Measurements from ENCODE around the gene CLNK.

Gene CLNK, protein sequence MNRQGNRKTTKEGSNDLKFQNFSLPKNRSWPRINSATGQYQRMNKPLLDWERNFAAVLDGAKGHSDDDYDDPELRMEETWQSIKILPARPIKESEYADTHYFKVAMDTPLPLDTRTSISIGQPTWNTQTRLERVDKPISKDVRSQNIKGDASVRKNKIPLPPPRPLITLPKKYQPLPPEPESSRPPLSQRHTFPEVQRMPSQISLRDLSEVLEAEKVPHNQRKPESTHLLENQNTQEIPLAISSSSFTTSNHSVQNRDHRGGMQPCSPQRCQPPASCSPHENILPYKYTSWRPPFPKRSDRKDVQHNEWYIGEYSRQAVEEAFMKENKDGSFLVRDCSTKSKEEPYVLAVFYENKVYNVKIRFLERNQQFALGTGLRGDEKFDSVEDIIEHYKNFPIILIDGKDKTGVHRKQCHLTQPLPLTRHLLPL

DNA sequence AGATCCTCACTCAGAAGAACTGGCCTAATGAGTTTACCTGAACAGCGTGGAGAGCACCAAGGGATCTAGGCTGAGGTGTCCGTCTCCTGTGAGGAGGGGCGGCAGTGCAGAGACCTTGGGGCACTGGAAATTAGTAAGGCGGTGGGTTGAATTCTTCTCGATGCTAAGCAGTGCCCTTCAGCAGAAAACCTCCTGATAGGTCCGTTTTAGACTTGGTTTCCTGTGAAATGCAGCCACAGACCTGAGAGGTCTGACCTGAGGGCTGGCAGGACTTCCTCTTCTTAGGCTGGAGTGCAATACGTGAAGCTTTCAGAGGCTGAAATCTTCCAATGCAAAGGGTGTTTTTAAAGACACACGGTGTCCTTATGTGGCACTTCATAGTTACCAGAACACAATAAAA, at the start of gene CLNK:
Gene CLNK, minus strand, starts transcription at position 138 of the 400 bp plus-strand sequence. CDS start 16,899 bp downstream, outside the sequence.
- no peak for DNase-seq (ENCODE audit: low read depth)

DNA sequence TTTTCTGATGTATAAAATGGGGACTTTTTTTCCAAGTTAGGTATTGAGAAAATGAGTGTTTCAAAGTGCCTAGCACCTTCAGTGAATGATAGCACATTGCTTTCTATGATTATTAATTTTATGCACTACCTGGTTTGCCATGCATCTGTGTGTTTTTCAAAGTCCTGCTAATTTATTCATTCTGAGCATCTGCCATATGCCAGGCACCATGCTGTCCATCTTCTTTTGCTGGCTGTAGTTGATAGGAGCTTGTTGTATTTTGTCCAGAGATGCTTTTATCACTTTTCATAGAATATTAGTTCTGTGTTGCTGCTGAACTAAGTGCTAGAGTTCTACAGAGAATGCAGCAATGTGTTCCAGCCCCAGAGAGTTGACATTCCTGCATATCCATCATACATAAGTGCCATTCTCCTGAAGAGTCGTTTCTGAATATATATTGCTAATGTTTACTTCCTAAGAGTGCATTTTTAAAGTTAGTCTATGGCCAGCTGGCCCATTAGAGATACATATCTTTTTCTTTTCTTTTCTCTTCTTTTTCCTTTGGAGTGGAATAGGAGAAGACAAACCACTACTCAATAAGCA, 49.0 kb upstream of the CLNK start:
- no peak for DNase-seq (ENCODE audit: low read depth)

DNA sequence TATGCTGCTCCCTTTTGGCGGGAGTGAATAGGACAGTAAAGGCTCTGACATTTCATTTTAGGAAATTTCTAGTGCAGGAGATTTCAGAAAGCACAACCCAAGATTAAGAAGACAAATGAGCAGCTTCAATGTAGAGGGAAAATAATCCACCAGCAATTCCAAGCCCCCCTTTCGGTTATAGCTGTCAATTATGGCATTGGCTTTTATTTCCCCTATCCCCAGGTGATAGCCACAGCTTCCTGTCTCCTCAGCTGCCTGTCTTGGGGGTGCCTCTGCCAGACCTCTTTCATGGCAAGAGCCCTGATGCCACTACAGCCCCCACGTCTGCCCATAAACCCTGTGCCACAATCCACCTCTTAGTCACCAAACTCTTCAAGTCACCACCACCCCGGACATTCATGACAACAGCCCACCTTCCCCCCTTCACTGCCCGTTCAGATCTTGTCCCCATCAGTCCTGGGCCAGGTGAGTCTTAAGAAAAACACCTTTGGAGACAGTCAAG, 48.4 kb upstream of the CLNK start:
- DNase-seq (ENCODE audit: low read depth): no peak

DNA sequence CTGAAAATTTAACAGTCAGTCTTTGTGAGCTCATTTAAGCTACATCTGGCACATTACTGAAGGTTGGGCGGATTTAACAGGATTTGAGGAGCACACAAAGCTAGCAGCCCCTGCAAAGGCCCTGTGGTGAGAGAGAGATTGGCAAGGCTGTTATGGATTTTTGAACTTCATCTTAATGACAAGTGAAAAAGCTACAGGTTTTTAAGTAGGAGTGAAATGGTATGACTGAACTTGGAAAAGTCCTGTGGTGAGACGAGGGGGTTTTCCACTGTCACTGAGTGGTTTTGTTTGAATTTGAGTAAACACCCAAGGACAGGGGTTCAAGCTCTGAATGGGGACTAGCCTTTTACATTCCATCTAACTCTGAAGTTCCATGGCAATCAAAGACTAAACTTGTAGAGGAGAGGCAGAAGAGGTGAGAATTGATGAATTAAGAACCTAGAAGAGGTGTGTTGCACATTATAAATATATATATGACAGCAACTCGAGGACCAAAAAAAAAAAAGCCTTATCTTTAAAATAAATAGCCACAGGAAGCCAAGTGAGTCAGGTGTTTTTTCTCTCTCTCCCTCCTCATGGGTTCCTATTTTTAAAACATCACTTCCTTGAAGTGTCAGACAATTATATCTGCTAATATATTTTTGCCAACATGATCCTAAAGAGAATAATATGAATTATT, 47.8 kb upstream of the CLNK start:
- no peak for DNase-seq (ENCODE audit: low read depth)

DNA sequence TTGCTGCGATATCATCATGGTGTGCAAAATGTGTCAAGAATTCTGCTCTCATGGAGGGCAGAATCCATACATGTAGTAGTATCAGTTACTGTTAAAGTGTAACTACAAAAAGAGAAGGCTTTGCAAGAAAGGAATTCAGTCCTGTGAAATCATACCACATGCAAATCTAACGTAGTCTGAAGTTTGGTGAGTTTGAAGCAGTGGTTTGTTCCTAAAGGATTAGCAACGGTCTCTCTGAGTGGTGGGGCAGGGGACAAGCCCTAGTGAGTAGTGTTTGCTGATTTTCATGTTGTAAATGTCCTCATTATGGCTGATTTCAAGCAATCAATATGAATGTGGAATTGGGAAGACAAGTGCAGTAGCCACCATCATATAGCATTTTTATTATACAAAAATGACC, 47.1 kb upstream of the CLNK start:
- no peak for DNase-seq (ENCODE audit: low read depth)

DNA sequence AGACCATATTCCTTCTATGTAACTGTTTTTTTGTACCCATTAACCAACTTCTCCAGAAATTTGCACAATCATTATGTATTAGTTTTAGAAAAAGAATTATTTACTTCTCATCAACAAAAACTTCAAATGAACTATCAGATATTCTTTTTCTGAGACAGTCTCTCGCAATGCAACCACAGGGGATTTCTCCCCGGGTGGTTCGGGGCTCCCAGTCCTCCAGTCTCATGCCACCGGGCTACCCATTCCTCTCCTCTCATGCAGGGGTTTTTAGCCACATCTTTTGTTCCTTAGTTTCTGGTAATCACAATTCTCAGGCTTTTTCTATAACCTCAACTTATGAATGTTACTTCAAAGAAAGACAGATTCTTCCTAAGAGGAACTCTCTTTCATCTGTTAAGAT, 46.6 kb upstream of the CLNK start:
- no peak for DNase-seq (ENCODE audit: low read depth)

DNA sequence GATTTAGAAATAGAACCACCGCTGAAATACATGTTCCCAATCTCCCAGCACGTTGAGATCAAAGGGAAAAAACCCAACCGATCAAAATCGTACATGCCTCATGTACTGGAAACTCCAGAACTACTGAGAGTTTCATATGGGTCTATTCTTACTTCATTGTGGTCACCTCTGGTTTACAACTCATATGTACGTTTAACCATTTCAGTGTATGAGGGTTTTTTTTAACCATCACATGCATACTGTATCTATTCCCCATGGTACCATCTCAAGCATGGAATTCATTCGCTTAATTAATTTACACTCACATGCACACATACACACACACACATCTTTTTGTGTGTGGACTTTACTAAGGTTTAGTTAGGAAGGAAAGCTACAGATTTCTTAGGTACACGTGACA, 46.0 kb upstream of the CLNK start:
- no peak for DNase-seq (ENCODE audit: low read depth)

DNA sequence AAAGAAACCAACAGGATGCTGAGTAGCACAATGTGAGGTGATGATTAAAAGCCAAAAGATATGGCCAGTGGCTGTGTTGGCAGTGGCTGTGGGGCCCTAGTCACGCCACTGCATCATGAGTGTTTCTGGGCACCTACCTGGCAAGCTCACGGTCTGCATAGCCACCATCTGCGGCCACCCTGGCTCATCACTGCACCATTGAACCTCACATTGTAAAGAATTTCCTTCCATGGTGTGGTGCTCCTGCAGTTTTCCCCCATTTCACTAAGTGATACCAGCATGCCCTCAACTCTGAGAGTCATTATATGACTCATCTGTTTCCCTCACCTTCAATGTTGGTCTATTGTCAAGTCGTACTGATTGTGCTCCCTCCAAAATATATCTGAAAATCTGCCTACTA, 45.5 kb upstream of the CLNK start:
- DNase-seq (ENCODE audit: low read depth): no peak

DNA sequence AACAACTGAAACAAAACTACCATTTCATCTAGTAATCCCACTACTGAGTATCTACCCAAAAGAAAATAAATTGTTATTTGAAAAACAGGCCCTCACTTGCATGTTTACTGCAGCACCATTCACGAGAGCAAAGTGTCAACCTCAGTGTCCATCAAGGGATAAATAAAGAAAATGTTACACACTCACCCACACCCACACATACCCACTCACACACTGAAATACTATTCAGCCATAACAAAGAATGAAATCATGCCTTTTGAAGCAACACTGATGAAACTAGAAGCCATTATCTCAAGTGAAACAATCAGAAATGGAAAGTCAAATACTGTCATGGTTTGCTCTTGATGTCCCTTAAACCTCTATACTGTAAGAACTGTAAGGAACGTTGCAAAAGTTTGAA, 44.8 kb upstream of the CLNK start:
- no peak for DNase-seq (ENCODE audit: low read depth)

DNA sequence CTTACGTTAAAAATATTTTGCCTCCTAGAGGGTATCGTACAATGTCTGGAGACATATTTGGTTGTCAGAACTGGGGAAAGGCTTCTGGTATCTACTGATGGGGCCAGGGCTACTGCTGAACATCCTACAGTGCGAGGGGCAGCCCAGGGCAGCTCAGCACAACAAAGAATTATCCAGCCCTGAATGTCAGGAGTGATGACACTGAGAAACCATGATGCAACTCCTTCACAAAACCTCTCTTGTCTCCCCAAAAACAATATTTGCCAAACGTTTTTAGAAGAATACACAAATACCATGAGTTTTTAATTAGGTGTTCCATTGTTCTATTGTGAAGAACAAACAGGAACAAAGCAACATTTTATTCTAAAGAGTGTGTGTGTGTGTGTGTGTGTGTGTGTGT, 43.4 kb upstream of the CLNK start:
- DNase-seq (ENCODE audit: low read depth): no peak

DNA sequence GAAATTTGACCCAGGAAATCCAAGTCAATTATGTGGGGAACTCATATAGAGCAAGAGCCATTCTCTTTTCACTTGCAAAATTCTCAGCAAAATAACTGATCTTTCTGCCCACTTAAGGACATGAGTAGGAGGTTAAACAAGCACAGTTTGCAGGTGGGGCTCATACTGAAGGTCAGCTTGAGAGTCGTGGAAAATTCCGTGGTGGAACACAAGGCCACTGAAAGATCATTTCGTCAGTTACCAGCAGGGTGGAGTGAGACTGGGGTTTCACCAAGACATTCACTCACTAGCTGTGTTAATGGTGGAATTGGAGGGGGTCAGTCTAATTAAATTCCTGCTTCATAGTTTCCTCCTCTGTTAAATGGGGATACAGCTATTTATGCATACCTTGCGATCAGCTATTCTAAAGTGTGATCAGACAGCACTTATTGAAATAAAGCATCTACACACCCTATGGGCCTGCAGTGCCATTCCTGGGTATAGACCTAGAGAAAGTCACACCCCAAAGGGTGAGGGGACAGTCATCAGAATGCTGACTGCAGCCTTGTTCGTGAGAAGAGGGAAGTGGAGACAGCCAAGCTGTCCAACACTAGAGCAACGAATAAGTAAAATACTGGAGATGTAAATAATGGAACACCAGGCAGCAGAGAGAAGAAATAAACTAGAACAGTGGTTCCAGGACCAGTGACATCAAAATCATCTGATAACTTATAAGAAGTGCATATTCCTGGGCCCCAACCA, 42.7 kb upstream of the CLNK start:
- no peak for DNase-seq (ENCODE audit: low read depth)

DNA sequence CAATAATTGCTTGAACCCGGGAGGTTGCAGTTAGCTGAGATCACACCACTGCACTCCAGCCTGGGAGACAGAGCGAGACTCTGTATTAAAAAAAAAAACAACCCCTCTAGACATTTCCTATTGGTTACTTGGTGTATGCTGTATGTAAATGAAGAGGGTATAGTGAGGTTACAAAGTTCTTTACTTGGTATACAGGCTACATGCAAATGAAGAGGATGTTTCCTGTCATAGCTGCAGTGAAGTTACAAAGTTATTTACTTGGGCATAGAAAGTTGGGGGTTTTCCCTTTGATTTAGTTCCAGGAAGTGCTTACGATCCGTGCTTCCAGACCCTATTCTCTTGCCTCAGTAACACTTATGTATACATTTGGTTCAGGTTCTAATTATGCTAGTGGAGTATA, 38.4 kb upstream of the CLNK start:
- no peak for DNase-seq (ENCODE audit: low read depth)

DNA sequence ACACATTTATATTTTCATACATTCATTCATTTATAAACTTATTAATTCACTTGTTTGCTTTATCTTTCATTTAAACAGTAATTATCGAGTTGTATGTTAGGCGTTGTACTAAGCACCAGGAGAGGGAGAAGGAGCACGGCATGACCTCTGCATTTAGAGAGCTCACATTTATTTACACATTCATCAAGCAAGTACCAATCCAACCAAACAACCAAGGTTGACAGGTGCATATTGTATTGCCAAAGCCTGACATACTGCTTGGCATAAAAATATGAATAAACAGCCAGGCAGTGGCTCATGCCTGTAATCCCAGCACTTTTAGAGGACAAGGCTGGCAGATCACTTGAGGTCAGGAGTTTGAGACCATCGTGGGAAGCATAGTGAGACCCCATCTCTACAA, 37.0 kb upstream of the CLNK start:
- DNase-seq (ENCODE audit: low read depth): no peak

DNA sequence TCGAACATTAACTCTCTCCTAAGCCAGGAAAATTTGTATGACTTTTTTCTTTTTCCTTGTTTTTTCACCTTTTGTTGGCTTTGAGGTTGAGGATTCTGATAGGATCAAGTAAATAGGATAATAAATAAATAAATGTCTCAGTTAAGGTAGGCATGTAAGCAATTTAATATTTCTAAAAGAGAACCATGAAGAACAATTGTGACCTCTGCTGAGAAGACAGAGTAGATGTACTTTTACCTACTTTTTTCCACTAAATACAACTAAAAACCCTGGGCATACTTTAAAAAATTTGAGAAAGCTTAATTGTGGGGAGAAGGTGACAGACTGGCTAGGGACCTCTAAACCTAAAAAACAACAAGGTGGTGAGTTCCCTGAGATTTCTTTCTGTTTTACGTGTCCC, 31.6 kb upstream of the CLNK start:
- no peak for DNase-seq (ENCODE audit: low read depth)

DNA sequence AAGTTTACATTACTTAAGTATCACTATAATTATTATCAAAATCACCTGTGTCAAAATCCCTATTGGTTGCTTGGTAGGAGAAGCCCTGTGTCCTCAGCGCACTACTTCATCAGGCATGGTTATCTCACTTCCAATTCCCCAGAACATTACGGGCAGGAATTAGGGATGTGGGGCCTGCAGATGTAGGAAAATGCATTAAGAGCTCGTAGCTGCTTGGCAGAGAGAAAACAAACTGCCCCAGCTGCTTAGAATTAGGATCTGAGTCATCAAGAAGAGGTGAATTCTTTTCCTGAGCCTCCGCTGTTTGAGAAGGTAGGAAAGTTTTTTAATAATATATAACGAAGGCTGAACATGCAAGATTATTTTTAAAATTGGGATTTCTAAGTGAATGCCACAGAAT, 31.1 kb upstream of the CLNK start:
- DNase-seq (ENCODE audit: low read depth): no peak

DNA sequence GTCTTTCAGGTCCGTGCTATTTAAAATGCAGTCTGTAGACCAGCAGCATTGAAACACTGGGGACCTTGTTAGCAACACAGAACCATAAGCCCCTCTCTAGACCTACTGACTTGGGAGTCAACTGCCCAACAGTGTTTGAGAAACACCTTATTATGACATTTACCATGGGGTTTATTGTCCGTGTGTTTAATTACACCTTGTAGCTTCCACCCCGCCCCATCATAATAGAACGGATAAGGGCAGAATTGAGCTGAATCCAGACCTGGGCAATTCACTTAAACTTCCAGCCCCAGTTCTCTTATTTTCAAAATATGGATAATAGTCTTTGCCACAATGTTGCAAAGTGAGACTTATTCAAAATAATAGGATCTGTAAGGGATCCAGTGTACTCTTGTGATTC, 30.6 kb upstream of the CLNK start:
- DNase-seq (ENCODE audit: low read depth): no peak

DNA sequence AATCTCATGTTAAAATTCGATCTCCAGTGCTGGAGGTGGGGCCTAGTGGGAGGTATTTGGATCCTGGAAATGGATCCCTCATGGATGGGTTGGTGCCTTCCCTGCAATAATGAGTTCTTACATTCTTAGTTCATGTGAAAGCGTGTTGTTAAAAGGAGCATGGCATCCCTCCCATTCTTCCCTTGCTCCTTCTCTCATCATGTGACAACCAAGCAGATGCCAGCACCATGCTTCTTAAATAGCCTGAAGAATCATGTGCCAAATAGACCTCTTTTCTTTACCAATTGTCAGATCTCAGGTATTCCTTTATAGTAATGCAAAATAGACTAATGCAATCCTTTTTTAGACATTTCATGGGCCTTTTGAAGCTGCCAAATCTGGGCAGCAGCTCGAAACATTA, 29.0 kb upstream of the CLNK start:
- no peak for DNase-seq (ENCODE audit: low read depth)

DNA sequence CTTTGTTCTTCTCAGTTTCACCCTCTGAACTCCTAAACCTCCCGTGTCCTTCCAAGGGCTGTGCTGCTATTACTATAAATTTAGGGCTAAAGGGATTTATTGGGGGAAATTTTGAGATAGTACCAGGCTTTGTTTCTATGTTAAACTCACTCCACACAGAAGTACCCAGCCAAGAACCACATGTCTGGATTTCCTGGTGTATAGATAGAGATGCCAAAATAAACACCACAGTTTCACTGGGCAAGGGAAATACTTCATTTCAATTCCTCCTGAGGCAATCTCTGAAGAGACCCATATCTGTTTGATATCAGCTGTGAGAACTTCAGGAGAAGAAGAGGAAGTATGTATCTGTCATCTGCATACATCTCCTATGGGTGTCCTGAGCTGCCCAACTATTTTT, 21.7 kb upstream of the CLNK start:
- no peak for DNase-seq (ENCODE audit: low read depth)

DNA sequence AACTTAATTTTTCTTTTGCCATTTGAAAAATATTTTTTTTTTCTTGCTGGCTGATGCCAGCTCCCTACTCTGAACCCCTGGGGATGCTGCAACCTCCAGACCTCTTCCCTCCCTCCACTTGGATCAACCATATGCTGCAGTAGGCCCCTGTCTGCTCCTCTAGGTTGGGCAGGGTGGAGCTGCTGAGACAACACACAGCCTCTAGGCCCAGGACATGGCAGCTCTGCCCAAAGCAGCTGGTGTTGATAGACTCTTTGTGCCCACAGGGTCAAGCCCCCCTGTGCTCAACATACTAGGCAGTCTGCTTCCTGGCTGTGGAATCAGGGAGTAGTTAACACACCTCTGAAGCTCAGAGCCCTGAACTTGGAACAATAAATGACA, 19.9 kb upstream of the CLNK start:
- DNase-seq (ENCODE audit: low read depth): no peak

DNA sequence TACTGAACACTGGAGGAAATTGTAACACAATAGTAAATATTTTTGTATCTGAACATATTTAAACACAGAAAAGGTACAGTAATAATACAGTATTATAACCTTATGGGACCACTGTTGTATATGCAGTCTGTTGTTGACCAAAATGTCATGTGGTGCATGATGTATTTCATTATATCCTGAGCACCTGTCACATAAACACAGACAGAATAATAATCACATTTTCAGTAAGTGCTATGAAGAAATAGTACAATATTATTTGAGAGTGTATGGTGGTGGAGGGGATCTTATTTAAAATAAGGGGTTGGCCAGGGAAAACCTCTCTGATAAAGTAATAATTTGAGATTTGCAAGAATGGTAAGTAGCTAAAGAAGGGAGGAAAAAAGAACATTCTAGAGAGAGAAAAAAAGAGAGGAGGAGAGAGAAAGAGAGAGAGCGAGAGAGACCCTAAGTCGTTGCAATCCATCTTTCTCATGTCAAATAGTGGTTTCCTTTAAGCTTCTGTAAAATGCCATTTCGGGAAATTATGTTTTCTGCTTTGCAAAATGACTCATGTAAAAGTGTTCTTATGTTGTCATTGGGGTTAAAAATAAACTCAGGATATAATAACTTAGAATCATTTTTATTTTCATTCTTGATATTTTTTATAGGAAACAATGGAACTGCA, 19.3 kb upstream of the CLNK start:
- no peak for DNase-seq (ENCODE audit: low read depth)

DNA sequence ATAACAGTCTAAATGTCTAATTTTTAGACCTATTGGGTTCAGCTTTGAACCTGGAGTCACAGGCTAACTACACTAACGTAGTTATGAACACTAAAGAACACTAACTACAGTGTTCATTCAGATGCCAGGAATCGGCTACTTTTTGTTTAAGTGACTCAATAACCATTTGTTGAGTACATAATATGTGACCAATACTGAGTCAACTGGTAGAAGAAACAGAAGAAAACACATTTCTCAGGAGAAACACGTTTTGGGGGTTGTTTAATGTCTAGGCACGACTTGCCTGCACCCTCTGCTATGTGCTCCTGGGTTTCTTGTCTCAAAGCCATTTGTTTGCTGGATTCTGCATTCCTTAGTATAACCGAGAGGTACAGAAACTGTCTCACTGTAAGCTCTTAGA, 18.6 kb upstream of the CLNK start:
- DNase-seq (ENCODE audit: low read depth): no peak

All from activated T-helper 1 cell treated with Interleukin-2 at 50 U/mL for 16 hours (primary cell).